AG04449 (cell line): ENCODE measurements around the gene PPP2R5E.

Source experiments
- CTCF ChIA-PET: fragments of 350-600 bp; formaldehyde crosslinking; extraction: SDS; loops from one replicate; lab custom pipeline; 2021; ENCODE audit warnings: antibody characterized with exemption; lab: Yijun Ruan, JAX
- POLR2A ChIA-PET: fragments of 400-600, 350-600 bp; formaldehyde crosslinking; extraction: SDS; loops from one replicate; lab custom pipeline; 2020; ENCODE audit warnings: antibody characterized with exemption, inconsistent platforms; lab: Yijun Ruan, JAX
- DNase-seq: peaks from one replicate; pipeline ENCODE4 v3.0.0-alpha.2; 2010; ENCODE audit warnings: low read depth, low spot score
- H3K4me3 ChIP-seq: 2 replicates; pipeline ENCODE4 v1.5.1; 2011; ENCODE audit warnings: low read depth, mild to moderate bottlenecking, control low read depth, low read length
- CTCF ChIP-seq: IDR thresholded peaks from one replicate; pipeline ENCODE4 v1.5.1; 2011; ENCODE audit warnings: mild to moderate bottlenecking, moderate library complexity, low read length, control low read depth, inconsistent platforms; ENCODE audit not compliant: insufficient read depth; ENCODE audit errors: missing control alignments

Gene PPP2R5E

GRCh38 chr14:63454436-63454835 is 88.7 kb downstream of the PPP2R5E start:
- H3K4me3 ChIP-seq, result no peak overlapping the region
- no peak for DNase-seq
- ChIA-PET CTCF (interaction anchor here (2.0 kb wide), 1 partner anchor 16 kb away, joined by 6 read pairs; no protein-coding TSS in a partner anchor), POLR2A (no interaction called here)
- no peak for TF ChIP-seq CTCF

GRCh38 chr14:63453443-63453936 is 89.7 kb downstream of the PPP2R5E start:
- ChIA-PET CTCF (interaction anchor here (2.0 kb wide), 1 partner anchor 15 kb away, joined by 6 read pairs; no protein-coding TSS in a partner anchor), POLR2A (interaction anchor here (1.2 kb wide), 1 partner anchor 18 kb away, joined by 3 read pairs; no protein-coding TSS in a partner anchor)
- no peak for DNase-seq
- TF ChIP-seq CTCF, result no peak
- H3K4me3 ChIP-seq, result no peak overlapping the region

- DNase-seq, result no peak
- POLR2A ChIA-PET, result interaction anchor here (1.2 kb wide), 1 partner anchor 19 kb away, joined by 3 read pairs; no protein-coding TSS in a partner anchor
- no peak for TF ChIP-seq CTCF
- CTCF ChIA-PET, result no interaction called here
- H3K4me3 ChIP-seq, result no peak overlapping the region
Measured at GRCh38 chr14:63452796-63453195, 90.4 kb downstream of the PPP2R5E start.

GRCh38 chr14:63448841-63449240 is 94.3 kb downstream of the PPP2R5E start:
- H3K4me3 ChIP-seq, result no peak overlapping the region
- POLR2A ChIA-PET, result no interaction called here
- no peak for DNase-seq
- TF ChIP-seq CTCF, result no peak
- CTCF ChIA-PET, result no interaction called here

- TF ChIP-seq CTCF, result no peak
- no peak for DNase-seq
- POLR2A ChIA-PET, result no interaction called here
- CTCF ChIA-PET, result interaction anchor here (0.7 to 1.5 kb wide), 3 partner anchors 22 to 187 kb away, joined by 3 read pairs; no protein-coding TSS in a partner anchor
- no peak overlapping the region for H3K4me3 ChIP-seq
Measured at GRCh38 chr14:63444588-63444987, 98.6 kb downstream of the PPP2R5E start.

GRCh38 chr14:63443988-63444387 is 99.2 kb downstream of the PPP2R5E start:
- DNase-seq, result no peak
- ChIA-PET CTCF (interaction anchor here (0.8 to 1.5 kb wide), 2 partner anchors 22 to 55 kb away, joined by 3 read pairs; no protein-coding TSS in a partner anchor), POLR2A (no interaction called here)
- no peak overlapping the region for H3K4me3 ChIP-seq
- TF ChIP-seq CTCF, result no peak
